ENCODE measurements around the gene SYNE4. TPM values are rescaled to one million over a fixed set of nuclear protein-coding genes. Genes with fewer than 3 reads are reported as not detected.

The SYNE4 gene
- polyA plus RNA-seq, 1 donor = 14.0 TPM

GRCh38 chr19:35955881-35956634 is 52.6 kb downstream of the SYNE4 start:
- DNase-seq = no peak

Other genes starting within 250 kb of the SYNE4 start
- 27.3 TPM for gene ARHGAP33, start 233.2 kb downstream of the SYNE4 start, polyA plus RNA-seq (ENCODE audit: insufficient read length)
- gene PRODH2, start 196.0 kb downstream of the SYNE4 start, polyA plus RNA-seq (ENCODE audit: insufficient read length) = 39.3 TPM
- gene NPHS1, start 156.3 kb downstream of the SYNE4 start, polyA plus RNA-seq (ENCODE audit: insufficient read length) = 123 TPM
- gene KIRREL2, start 151.9 kb downstream of the SYNE4 start, polyA plus RNA-seq (ENCODE audit: insufficient read length) = 9.0 TPM
- gene APLP1, start 140.2 kb downstream of the SYNE4 start, polyA plus RNA-seq (ENCODE audit: insufficient read length) = 25.0 TPM
- 4.4 TPM for gene NFKBID, start 108.3 kb downstream of the SYNE4 start, polyA plus RNA-seq (ENCODE audit: insufficient read length)
- gene HCST, start 106.3 kb downstream of the SYNE4 start, polyA plus RNA-seq (ENCODE audit: insufficient read length) = 1.1 TPM
- 7.4 TPM for gene TYROBP, start 100.5 kb downstream of the SYNE4 start, polyA plus RNA-seq (ENCODE audit: insufficient read length)
- gene LRFN3, start 72.4 kb downstream of the SYNE4 start, polyA plus RNA-seq (ENCODE audit: insufficient read length) = 10.2 TPM
- 9.4 TPM for gene SDHAF1, start 13.6 kb downstream of the SYNE4 start, polyA plus RNA-seq (ENCODE audit: insufficient read length)
- 15.3 TPM for gene ALKBH6, start 5.4 kb upstream of the SYNE4 start, polyA plus RNA-seq (ENCODE audit: insufficient read length)
- 55.9 TPM for gene CLIP3, start 24.1 kb upstream of the SYNE4 start, polyA plus RNA-seq (ENCODE audit: insufficient read length)
- gene THAP8, start 45.5 kb upstream of the SYNE4 start, polyA plus RNA-seq (ENCODE audit: insufficient read length) = 9.2 TPM
- gene WDR62, start 46.1 kb upstream of the SYNE4 start, polyA plus RNA-seq (ENCODE audit: insufficient read length) = 7.8 TPM
- gene OVOL3, start 102.3 kb upstream of the SYNE4 start, polyA plus RNA-seq (ENCODE audit: insufficient read length) = not detected
- gene POLR2I, start 106.1 kb upstream of the SYNE4 start, polyA plus RNA-seq (ENCODE audit: insufficient read length) = 42.6 TPM
- gene TBCB, start 106.7 kb upstream of the SYNE4 start, polyA plus RNA-seq (ENCODE audit: insufficient read length) = 110 TPM
- 520 TPM for gene CAPNS1, start 131.3 kb upstream of the SYNE4 start, polyA plus RNA-seq (ENCODE audit: insufficient read length)
- 25.6 TPM for gene COX7A1, start 143.6 kb upstream of the SYNE4 start, polyA plus RNA-seq (ENCODE audit: insufficient read length)
- 8.1 TPM for gene ZNF565, start 205.9 kb upstream of the SYNE4 start, polyA plus RNA-seq (ENCODE audit: insufficient read length)
- gene ZNF146, start 206.3 kb upstream of the SYNE4 start, polyA plus RNA-seq (ENCODE audit: insufficient read length) = 155 TPM

Data from left kidney (tissue), 2 donors.